Measurements from ENCODE around the gene FFAR2. TPM values are rescaled to one million over a fixed set of nuclear protein-coding genes. Genes with fewer than 3 reads are reported as not detected.

The FFAR2 gene
- total and polyA plus RNA-seq, 3 donors from 2014 or later = 0.20 TPM; not detected in 2

DNA sequence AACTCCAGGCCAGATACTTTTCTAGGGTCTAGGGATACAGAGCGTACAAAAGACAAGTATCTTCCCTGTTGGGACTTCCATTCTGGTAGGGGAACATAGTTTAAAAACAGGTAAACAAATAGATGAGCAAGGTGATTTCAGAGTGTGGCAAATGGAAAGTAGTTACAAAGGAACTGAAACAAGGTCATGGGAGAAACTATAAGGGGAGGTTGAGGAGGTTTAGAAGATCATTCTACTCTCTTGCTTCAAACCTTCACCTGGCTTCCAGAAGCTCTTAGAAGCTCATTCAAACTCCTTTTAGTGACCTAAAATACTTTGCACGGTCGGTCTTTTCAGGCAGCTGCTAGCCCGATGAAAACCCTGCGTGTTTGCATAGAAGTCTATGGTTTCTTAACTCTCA, 9.1 kb downstream of the FFAR2 start:
- Histone ChIP-seq H3K27ac (no peak overlapping the region), H3K27me3 (no peaks in the 10 kb centered on the region), H3K9me3 (no peaks in the 10 kb centered on the region), H3K36me3 (ENCODE audit: low read depth, missing control alignments) (no peaks in the 10 kb centered on the region), H3K4me3 (no peak overlapping the region), H3K4me1 (peaks cover 3% of the 10 kb centered on the region)
- 92 to 96% methylated on average over 5 of the region's 5 CpGs for WGBS, 2 donors
- TF ChIP-seq POLR2A (IDR thresholded peaks at IDR 0.05) = no peak
- TF ChIP-seq, protein P1, sequence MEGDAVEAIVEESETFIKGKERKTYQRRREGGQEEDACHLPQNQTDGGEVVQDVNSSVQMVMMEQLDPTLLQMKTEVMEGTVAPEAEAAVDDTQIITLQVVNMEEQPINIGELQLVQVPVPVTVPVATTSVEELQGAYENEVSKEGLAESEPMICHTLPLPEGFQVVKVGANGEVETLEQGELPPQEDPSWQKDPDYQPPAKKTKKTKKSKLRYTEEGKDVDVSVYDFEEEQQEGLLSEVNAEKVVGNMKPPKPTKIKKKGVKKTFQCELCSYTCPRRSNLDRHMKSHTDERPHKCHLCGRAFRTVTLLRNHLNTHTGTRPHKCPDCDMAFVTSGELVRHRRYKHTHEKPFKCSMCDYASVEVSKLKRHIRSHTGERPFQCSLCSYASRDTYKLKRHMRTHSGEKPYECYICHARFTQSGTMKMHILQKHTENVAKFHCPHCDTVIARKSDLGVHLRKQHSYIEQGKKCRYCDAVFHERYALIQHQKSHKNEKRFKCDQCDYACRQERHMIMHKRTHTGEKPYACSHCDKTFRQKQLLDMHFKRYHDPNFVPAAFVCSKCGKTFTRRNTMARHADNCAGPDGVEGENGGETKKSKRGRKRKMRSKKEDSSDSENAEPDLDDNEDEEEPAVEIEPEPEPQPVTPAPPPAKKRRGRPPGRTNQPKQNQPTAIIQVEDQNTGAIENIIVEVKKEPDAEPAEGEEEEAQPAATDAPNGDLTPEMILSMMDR (IDR thresholded peaks at IDR 0.05) = no peak
- intact Hi-C loops (cut with DNase I; ENCODE audit: low total_unique reads) = no loop called here
- no peak for DNase-seq

- H3K36me3 ChIP-seq (ENCODE audit: low read depth, missing control alignments) = no peaks in the 10 kb centered on the region
- no peak overlapping the region for H3K4me3 ChIP-seq
- H3K4me1 ChIP-seq = peaks cover 3% of the 10 kb centered on the region
- intact Hi-C loops (cut with DNase I; ENCODE audit: low total_unique reads) = no loop called here
- no peak overlapping the region for H3K27ac ChIP-seq
- DNase-seq = no peak
- H3K27me3 ChIP-seq = no peaks in the 10 kb centered on the region
- WGBS, 2 donors = 85 to 87% methylated on average over 1 of the region's 1 CpG
- H3K9me3 ChIP-seq = no peaks in the 10 kb centered on the region
- TF ChIP-seq POLR2A (IDR thresholded peaks at IDR 0.05) = no peak
- TF ChIP-seq, protein P1 (IDR thresholded peaks at IDR 0.05) = no peak
These were observed 10.1 kb downstream of the FFAR2 start for GRCh38 chr19:35458192-35458591.

- no peaks in the 10 kb centered on the region for H3K36me3 ChIP-seq (ENCODE audit: low read depth, missing control alignments)
- intact Hi-C loops (cut with DNase I; ENCODE audit: low total_unique reads) = no loop called here
- H3K4me1 ChIP-seq = peaks cover 3% of the 10 kb centered on the region
- TF ChIP-seq, protein P1 (IDR thresholded peaks at IDR 0.05) = no peak
- no peak for TF ChIP-seq POLR2A (IDR thresholded peaks at IDR 0.05)
- no peaks in the 10 kb centered on the region for H3K9me3 ChIP-seq
- WGBS, 2 donors = 49 to 54% methylated on average over 9 to 10 of the region's 10 CpGs
- no peak for DNase-seq
- H3K27me3 ChIP-seq = no peaks in the 10 kb centered on the region
- H3K27ac ChIP-seq = no peak overlapping the region
- no peak overlapping the region for H3K4me3 ChIP-seq
These were observed 10.8 kb downstream of the FFAR2 start for GRCh38 chr19:35458731-35459391.

GRCh38 chr19:35459414-35460082, 11.5 kb downstream of the FFAR2 start:
- Histone ChIP-seq H3K4me1 (peaks cover 3% of the 10 kb centered on the region), H3K27ac (no peak overlapping the region), H3K36me3 (ENCODE audit: low read depth, missing control alignments) (no peaks in the 10 kb centered on the region), H3K27me3 (no peaks in the 10 kb centered on the region), H3K4me3 (no peak overlapping the region), H3K9me3 (no peaks in the 10 kb centered on the region)
- 43 to 46% methylated on average over 14 of the region's 14 CpGs for WGBS, 2 donors
- TF ChIP-seq POLR2A (IDR thresholded peaks at IDR 0.05) = no peak
- TF ChIP-seq, protein P1 (IDR thresholded peaks at IDR 0.05) = no peak
- peak; percentile 48 for DNase-seq
- intact Hi-C loops (cut with DNase I; ENCODE audit: low total_unique reads) = no loop called here
